ENCODE results near the gene LBX2. TPM values are rescaled to one million over a fixed set of nuclear protein-coding genes. Genes with fewer than 3 reads are reported as not detected.

The LBX2 gene
- total and polyA plus RNA-seq, 12 donors: 0.17 to 1.5 (median 0.44) TPM; not detected in 2

- Histone ChIP-seq H3K27ac (no peak overlapping the region), H3K9me3 (no peaks in the 10 kb centered on the region), H3K27me3 (no peaks in the 10 kb centered on the region), H3K36me3 (peaks cover 0 to 41% (median 12%) of the 10 kb centered on the region in 9 donors), H3K4me1 (peaks cover 6 to 26% (median 9%) of the 10 kb centered on the region in 9 donors), H3K4me3 (no peak overlapping the region)
- whole genome bisulfite sequencing, 2 donors: 89 to 91% methylated on average over 23 of the region's 23 CpGs
- intact Hi-C loops (cut with DNase I): no loop called here
- TF ChIP-seq CTCF (IDR thresholded peaks at IDR 0.05): no peak
- ATAC-seq: no peak
- DNase-seq: no peak
Observed at GRCh38 chr2:74536166-74536950, 37.0 kb upstream of the LBX2 start.

GRCh38 chr2:74535440-74535965, 36.1 kb upstream of the LBX2 start:
- H3K4me3 ChIP-seq: no peak overlapping the region
- H3K4me1 ChIP-seq: peaks cover 11 to 28% (median 17%) of the 10 kb centered on the region in 9 donors
- intact Hi-C loops (cut with DNase I): no loop called here
- no peaks in the 10 kb centered on the region for H3K9me3 ChIP-seq
- H3K36me3 ChIP-seq: peaks cover 0 to 44% (median 12%) of the 10 kb centered on the region in 9 donors
- no peaks in the 10 kb centered on the region for H3K27me3 ChIP-seq
- no peak for DNase-seq
- no peak overlapping the region for H3K27ac ChIP-seq
- no peak for ATAC-seq
- 93 to 94% methylated on average over 10 of the region's 10 CpGs for WGBS, 2 donors
- no peak for TF ChIP-seq CTCF (IDR thresholded peaks at IDR 0.05)

GRCh38 chr2:74534411-74534810, 35.0 kb upstream of the LBX2 start:
- intact Hi-C loops (cut with DNase I): loop anchor here in 2 of 10 donors (5.0 kb wide), 2 partner anchors 52 to 53 kb away; partner anchors contain the start of genes CCDC142 (in 1 of the 2) and TTC31 (in 1 of the 2)
- 83 to 87% methylated on average over 12 of the region's 12 CpGs for WGBS, 2 donors
- Histone ChIP-seq H3K27me3 (no peaks in the 10 kb centered on the region), H3K36me3 (peaks cover 0 to 44% (median 12%) of the 10 kb centered on the region in 9 donors), H3K4me3 (no peak overlapping the region), H3K9me3 (no peaks in the 10 kb centered on the region), H3K4me1 (peaks cover 7 to 20% (median 17%) of the 10 kb centered on the region in 9 donors), H3K27ac (no peak overlapping the region)
- no peak for TF ChIP-seq CTCF (IDR thresholded peaks at IDR 0.05)
- no peak for ATAC-seq
- no peak for DNase-seq

GRCh38 chr2:74533464-74533863, 34.1 kb upstream of the LBX2 start:
- no peak for TF ChIP-seq CTCF (IDR thresholded peaks at IDR 0.05)
- Histone ChIP-seq H3K27me3 (no peaks in the 10 kb centered on the region), H3K36me3 (peaks cover 0 to 45% (median 12%) of the 10 kb centered on the region in 9 donors), H3K4me3 (no peak overlapping the region), H3K9me3 (no peaks in the 10 kb centered on the region), H3K4me1 (peaks cover 10 to 27% (median 23%) of the 10 kb centered on the region in 9 donors), H3K27ac (no peak overlapping the region)
- WGBS, 2 donors: 84 to 85% methylated on average over 4 of the region's 4 CpGs
- DNase-seq (no peak), ATAC-seq (no peak)
- intact Hi-C loops (cut with DNase I): loop anchor here in 2 of 10 donors (5.0 kb wide), 2 partner anchors 51 to 54 kb away; partner anchors contain the start of genes CCDC142 (in 1 of the 2) and TTC31 (in 1 of the 2)
